Activated naive CD8-positive, alpha-beta T cell treated with anti-CD3 and anti-CD28 coated beads for 36 hours (primary cell): ENCODE measurements around the gene PPP4R3A. TPM values are rescaled to one million over a fixed set of nuclear protein-coding genes. Genes with fewer than 3 reads are reported as not detected.
"Not testable (repeated sequence)": the region's sequence is repeated elsewhere in the genome, so short reads cannot be mapped to it uniquely, and the experiment has no call there.

Source experiments
- DNase-seq: peaks from one replicate; pipeline ENCODE4 v3.0.0; 2021
- H3K27ac Mint-ChIP-seq: one replicate; pipeline ENCODE4 v1.8.0; 2022; ENCODE audit warnings: mild to moderate bottlenecking, moderate library complexity, mixed read lengths
- H3K27me3 Mint-ChIP-seq: one replicate; pipeline ENCODE4 v1.8.0; 2022; ENCODE audit warnings: mild to moderate bottlenecking, mixed read lengths
- H3K36me3 Mint-ChIP-seq: one replicate; pipeline ENCODE4 v1.8.0; 2021; ENCODE audit warnings: mild to moderate bottlenecking, mixed read lengths
- H3K4me1 Mint-ChIP-seq: one replicate; pipeline ENCODE4 v1.8.0; 2021; ENCODE audit warnings: mixed read lengths
- H3K4me3 Mint-ChIP-seq: one replicate; pipeline ENCODE4 v1.8.0; 2022; ENCODE audit warnings: mild to moderate bottlenecking, moderate library complexity, mixed read lengths
- H3K9me3 Mint-ChIP-seq: one replicate; pipeline ENCODE4 v1.8.0; 2022; ENCODE audit warnings: mixed read lengths
- total RNA-seq, 2 experiments: library from RNA; stranded (reverse); gene quantifications; one replicate each; pipeline ENCODE4 v1.2.3, GENCODE V29; 2021

Gene PPP4R3A
- total RNA-seq, 2 experiments from 2014 or later = 122 TPM

DNA sequence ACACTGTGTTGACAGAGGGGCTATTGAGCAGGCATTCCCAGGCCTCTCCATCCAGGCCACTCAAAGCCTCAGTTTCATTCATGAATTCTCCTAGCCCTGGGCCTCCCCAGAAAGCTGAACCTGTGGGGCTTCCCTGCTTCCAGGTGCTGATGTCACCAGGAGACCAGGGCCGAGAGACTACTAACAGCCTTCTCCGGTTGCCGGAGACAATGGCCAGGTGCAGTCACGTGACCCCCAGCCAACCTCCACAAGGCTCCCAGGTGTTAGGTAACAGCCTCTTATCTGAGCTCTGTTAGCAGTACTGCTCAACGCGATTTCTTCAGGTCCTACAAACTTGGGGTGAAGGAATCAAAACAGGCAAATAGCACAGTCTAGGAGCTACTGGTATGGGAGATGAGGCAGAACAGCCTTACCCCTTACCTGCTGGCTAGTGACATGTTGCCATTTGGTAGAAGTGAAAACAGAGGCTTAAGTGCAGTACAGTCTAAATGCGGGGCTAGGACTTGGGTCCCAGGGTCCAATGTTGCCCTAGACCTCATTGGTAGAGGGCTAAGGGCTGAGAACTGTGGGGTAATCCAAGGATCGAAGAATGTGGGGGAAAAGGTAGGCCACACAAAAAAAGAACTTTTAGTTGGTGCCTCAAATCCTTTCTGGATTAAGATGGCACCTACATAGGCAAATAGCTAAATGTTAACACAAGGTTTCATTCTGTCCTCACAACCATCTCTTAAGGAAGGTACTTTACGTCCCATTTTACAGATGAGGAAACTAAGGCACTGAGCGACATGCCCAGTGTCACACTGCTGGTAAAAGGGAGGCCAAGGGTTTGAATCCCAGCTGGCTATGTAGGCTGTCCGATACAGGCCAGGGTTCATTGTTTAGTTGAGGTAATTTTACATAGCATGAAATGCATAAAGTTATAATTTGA, 96.3 kb downstream of the PPP4R3A start:
- Mint-ChIP-seq H3K9me3 (no peaks in the 10 kb centered on the region), H3K27me3 (no peaks in the 10 kb centered on the region), H3K36me3 (peaks cover 57% of the 10 kb centered on the region), H3K4me1 (peaks cover 58% of the 10 kb centered on the region), H3K4me3 (peak overlapping the region; percentile 98), H3K27ac (peak overlapping the region; percentile 100)
- no peak for DNase-seq

DNA sequence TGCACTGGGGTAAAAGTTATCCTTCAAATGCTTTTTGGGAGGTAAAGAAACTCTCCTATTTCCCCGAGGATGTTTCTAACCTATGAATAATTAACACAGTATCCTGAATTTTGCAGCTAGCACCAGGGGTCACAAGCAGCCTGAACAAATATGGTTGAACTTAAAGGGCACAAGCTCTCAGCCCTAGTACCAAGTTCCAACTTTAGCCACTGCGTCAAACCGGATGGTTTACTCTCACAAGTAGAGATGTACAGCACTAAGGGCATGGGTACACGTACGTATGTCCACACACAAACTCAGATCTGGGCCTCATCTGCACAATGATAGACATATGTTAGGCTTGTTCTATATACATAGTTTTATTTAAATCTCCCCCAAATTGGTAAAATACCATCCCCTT, 97.2 kb downstream of the PPP4R3A start:
- peak overlapping the region; percentile 100 for H3K27ac Mint-ChIP-seq
- no peaks in the 10 kb centered on the region for H3K9me3 Mint-ChIP-seq
- peaks cover 65% of the 10 kb centered on the region for H3K36me3 Mint-ChIP-seq
- H3K27me3 Mint-ChIP-seq = no peaks in the 10 kb centered on the region
- peaks cover 65% of the 10 kb centered on the region for H3K4me1 Mint-ChIP-seq
- peak overlapping the region; percentile 98 for H3K4me3 Mint-ChIP-seq
- no peak for DNase-seq

DNA sequence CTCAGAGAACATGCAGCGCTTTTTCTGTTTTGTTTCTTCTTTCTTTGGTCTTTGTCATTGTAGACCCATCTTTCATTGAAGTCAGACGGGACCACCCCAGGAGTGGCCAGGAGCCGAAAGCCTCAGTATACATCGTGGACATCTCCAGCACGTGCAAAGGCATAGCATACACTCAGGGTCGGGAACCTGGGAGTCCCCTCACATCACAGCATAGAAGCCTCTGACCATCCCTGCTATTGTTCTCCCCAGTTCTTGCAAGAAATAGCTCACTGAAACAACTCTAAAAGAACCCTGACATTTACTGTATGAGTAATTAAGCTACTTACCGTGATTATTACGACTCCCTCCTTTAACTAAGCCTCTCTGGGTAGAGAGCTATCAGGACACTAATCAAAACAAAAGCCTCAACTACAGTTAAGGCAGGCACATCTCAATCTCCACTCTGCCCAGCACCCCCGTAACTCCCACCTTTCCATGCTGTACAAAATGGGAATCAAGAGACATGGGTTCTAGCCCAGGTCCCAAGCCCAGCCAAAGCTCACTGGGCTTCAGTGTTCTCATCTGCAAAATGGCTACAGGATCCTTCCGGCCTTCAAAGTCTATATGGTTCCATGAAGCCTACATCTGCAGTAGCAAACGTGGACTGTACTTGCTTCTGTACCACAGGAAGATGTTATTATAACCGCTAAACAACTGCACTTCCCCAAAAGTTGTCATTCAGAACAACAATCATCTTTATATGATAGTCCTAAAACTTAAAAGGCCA, 99.2 kb downstream of the PPP4R3A start:
- no peak for DNase-seq
- Mint-ChIP-seq H3K4me1 (peaks cover 83% of the 10 kb centered on the region), H3K4me3 (peak overlapping the region; percentile 58), H3K27ac (peak overlapping the region; percentile 88), H3K27me3 (no peaks in the 10 kb centered on the region), H3K36me3 (peaks cover 77% of the 10 kb centered on the region), H3K9me3 (no peaks in the 10 kb centered on the region)

DNA sequence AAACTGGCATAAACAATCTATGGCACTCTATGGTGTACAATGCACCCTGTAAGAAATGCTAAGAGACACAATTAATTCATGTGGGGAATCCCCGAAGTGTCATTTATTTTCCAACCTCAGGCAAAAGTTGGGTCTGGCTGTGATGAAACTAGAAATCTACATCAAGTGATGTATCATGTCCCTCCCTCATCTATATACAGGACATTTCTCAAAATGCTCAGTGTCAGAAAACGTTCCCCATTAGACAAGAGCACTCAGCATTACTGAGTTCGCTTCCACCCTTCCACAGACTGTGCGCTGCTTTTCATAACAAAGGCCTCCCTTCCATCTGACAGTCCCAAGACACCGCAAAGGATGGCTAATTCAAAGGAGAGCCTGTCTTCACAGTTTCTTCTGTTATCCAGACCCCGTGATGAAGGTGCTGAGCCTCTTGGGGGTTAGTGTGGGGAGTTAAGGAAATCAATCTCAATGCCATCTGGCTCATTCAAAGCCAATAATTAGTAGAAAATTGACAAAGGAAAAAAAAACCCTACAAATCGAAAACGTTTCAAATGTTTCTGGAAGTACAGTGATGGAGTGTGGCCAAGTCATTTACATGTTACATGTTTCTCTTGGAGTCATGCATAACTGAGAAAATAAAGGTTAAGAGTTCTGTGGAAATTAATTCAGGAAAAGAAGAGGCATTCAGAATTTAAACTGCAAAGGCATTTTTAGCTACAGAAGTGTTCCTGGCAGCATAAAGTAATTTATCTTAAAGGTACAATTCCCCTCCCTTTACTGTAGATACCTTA, 100.0 kb downstream of the PPP4R3A start:
- H3K4me1 Mint-ChIP-seq = peaks cover 88% of the 10 kb centered on the region
- DNase-seq = no peak

DNA sequence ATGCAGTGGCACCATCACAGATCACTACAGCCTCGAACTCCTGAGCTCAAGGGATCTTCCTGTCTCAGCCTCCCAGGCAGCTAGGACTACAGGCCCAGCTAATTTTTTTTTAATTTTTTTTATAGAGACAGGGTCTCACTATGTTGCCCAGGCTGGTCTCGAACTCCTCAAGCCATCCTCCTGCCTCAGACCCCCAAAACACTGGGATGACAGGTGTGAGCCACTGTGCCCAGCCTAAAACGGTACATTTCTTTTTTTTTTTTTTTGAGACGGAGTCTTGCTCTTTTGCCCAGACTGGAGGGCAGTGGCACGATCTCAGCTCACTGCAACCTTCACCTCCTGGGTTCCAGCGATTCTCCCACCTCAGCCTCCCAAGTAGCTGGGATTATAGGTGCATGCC, 100.9 kb downstream of the PPP4R3A start:
- DNase-seq, H3K27me3 Mint-ChIP-seq, H3K4me3 Mint-ChIP-seq, H3K9me3 Mint-ChIP-seq: not testable (repeated sequence)
- peaks cover 89% of the 10 kb centered on the region for H3K4me1 Mint-ChIP-seq
- H3K36me3 Mint-ChIP-seq = peaks cover 69% of the 10 kb centered on the region
- H3K27ac Mint-ChIP-seq = peak overlapping the region; percentile 88

More for the DNA sequence above, 100.0 kb downstream of the PPP4R3A start:
- H3K9me3 Mint-ChIP-seq = no peaks in the 10 kb centered on the region
- peaks cover 73% of the 10 kb centered on the region for H3K36me3 Mint-ChIP-seq
- peak overlapping the region; percentile 69 for H3K4me3 Mint-ChIP-seq
- H3K27ac Mint-ChIP-seq = peak overlapping the region; percentile 88
- no peaks in the 10 kb centered on the region for H3K27me3 Mint-ChIP-seq

Other genes with a start within 250 kb of the PPP4R3A start
- gene CCDC88C, start 92.5 kb downstream of the PPP4R3A start, total RNA-seq = 10 to 100 TPM; 55.1 to 56.7 TPM
- under 1 TPM; 0.18 to 0.27 TPM for gene CATSPERB, start 221.8 kb upstream of the PPP4R3A start, total RNA-seq